Heart left ventricle (tissue), 16 donors: Measurements from ENCODE around the gene MRPL33. TPM values are rescaled to one million over a fixed set of nuclear protein-coding genes. Genes with fewer than 3 reads are reported as not detected.
"Not testable (repeated sequence)": the region's sequence is repeated elsewhere in the genome, so short reads cannot be mapped to it uniquely, and the experiment has no call there.

Experiments used
- ATAC-seq, 4 donors: fragments of 200-7000 bp; cut with Tn5 transposase; one replicate each; pipeline ENCODE4 v1.9.1; 2020 to 2022; ENCODE audit warnings: moderate library complexity in 4 of 4, mild to moderate bottlenecking in 3 of 4, moderate number of reproducible peaks in 1 of 4
- DNase-seq, 5 donors: peaks; one replicate each; pipeline ENCODE4 v3.0.0-alpha.2; 2020
- H3K27ac ChIP-seq, 12 donors: fragments of 200-600 bp; sonication (generic) in 4 of 12; one replicate each; pipeline versions ENCODE4 v1.5.0 to v1.8.0; 2016 to 2022; ENCODE audit warnings: mild to moderate bottlenecking in 2 of 12
- H3K27me3 ChIP-seq, 9 donors: fragments of 200-600 bp; sonication (generic) in 2 of 9; one replicate each; pipeline versions ENCODE4 v1.5.1 to v1.8.0; 2016 to 2022; ENCODE audit warnings: mild to moderate bottlenecking in 3 of 9
- H3K36me3 ChIP-seq, 9 donors: fragments of 200-600 bp; sonication (generic) in 2 of 9; one replicate each; pipeline versions ENCODE4 v1.5.0 to v1.8.0; 2018 to 2022; ENCODE audit warnings: mild to moderate bottlenecking in 2 of 9
- H3K4me1 ChIP-seq, 12 donors: fragments of 200-600 bp; sonication (generic) in 4 of 12; one replicate each; pipeline versions ENCODE4 v1.5.0 to v1.8.0; 2016 to 2022; ENCODE audit warnings: mild to moderate bottlenecking in 3 of 12
- H3K4me3 ChIP-seq, 12 donors: fragments of 200-600 bp; sonication (generic) in 4 of 12; one replicate each; pipeline versions ENCODE4 v1.5.0 to v1.8.0; 2017 to 2022; ENCODE audit warnings: mild to moderate bottlenecking in 9 of 12, moderate library complexity in 4 of 12
- H3K9me3 ChIP-seq, 12 donors: fragments of 200-600 bp; sonication (generic) in 4 of 12; one replicate each; pipeline versions ENCODE4 v1.5.0 to v1.8.0; 2016 to 2022; ENCODE audit warnings: mild to moderate bottlenecking in 1 of 12
- CTCF ChIP-seq, 12 donors: fragments of 200-600 bp; sonication (generic) in 4 of 12; IDR thresholded peaks; one replicate each; pipeline versions ENCODE4 v1.5.0 to v1.8.0; 2018 to 2022; ENCODE audit warnings: antibody characterized with exemption in 12 of 12, mild to moderate bottlenecking in 5 of 12
- POLR2A ChIP-seq, 2 donors: fragments of 450-650 bp; IDR thresholded peaks; one replicate each; pipeline ENCODE4 v1.6.1; 2017; ENCODE audit warnings: antibody characterized with exemption in 2 of 2, mild to moderate bottlenecking in 2 of 2, moderate library complexity in 2 of 2
- WGBS, 4 donors: extraction: QIAGEN DNeasy Blood & Tissue Kit in 2 of 4; methylation state at CpG; one replicate each; pipeline versions ENCODE4 v1.1.5 to v1.1.7; 2013 to 2018; 5-methylcytosine and 5-hydroxymethylcytosine counted together
- intact Hi-C, 10 donors: fragments of 100-400 bp; cut with DNase I; formaldehyde crosslinking; loops; one replicate each; pipeline versions ENCODE4 v1.11.1 to v1.14.2; 2022
- polyA plus RNA-seq, 2 donors: library from polyadenylated mRNA; stranded (reverse); fragments of 200-250 nt; gene quantifications; one replicate each; pipeline ENCODE4 v1.2.3, GENCODE V29; 2013
- total RNA-seq, 9 donors: library from RNA; depleted of rRNA in 2 of 9; stranded (reverse); fragments of >200 nt in 2 of 9; fragmentation: NEBNext Ultra II Directional in 3 of 9; extraction: Animal tissue kit (Norgen Biotek cat#: 25700) in 3 of 9; gene quantifications; one replicate each; pipeline versions ENCODE4 v1.1.0 to v1.2.4, GENCODE V29; 2016 to 2023
- donor health status: ischemic (EF 13 %, LVEDD 7.1; RV severe dilation, severe dysfunction).
- donor health status: healthy with polysubstance abuse.
- donor health status: DM: no; HTN: yes; CAD: no.
- donor health status: DM: no; HTN: no; CAD: no.
- donor health status: ischemic (EF 25% LVEDD 6.9; RV normal size, moderate dysfunction).
- donor health status: ischemic (EF 25% LVEDD 5.7; RV mildly dilated, moderate dysfunction).
- donor health status: healthy.
- donor health status: DM: yes; HTN: yes; CAD: no.
- donor health status: ischemic (EF 35%, LVEDD 5.7; RV mildly dilated, moderate dysfunction).
- donor health status: nonischemic (EF 11% LVEDD 7.7; RV severe dilation, severe dysfunction).
- donor health status: DM: yes; HTN: yes; CAD: no.
- donor health status: PGD.
- donor health status: ischemic (EF 29% LVEDD 5.4; RV normal size, mild dysfunction).
- donor health status: nonischemic (EF 23%, LVEDD 6.1; RV moderate dilation, normal function).

Gene MRPL33
- total and polyA plus RNA-seq, 11 donors: 163 to 901 (median 305) TPM

- Histone ChIP-seq H3K4me1 (peaks cover 0 to 11% (median 0%) of the 10 kb centered on the region in 12 donors), H3K4me3 (no peak overlapping the region), H3K27me3 (no peaks in the 10 kb centered on the region), H3K27ac (no peak overlapping the region), H3K36me3 (no peaks in the 10 kb centered on the region), H3K9me3 (peaks cover 0 to 10% (median 0%) of the 10 kb centered on the region in 12 donors)
- peak in 3 of 4 donors; percentile 84 to 88 (median 85) for ATAC-seq
- 65 to 74% (median 67%) methylated on average over 6 of the region's 6 CpGs for WGBS, 4 donors
- no peak for DNase-seq
- no peak for TF ChIP-seq CTCF (IDR thresholded peaks at IDR 0.05)
- TF ChIP-seq POLR2A (IDR thresholded peaks at IDR 0.05): no peak
- intact Hi-C loops: loop anchor here in 2 of 10 donors (5.0 to 10.0 kb wide), 2 partner anchors 367 to 484 kb away; no protein-coding TSS in a partner anchor
These were observed 23.6 kb upstream of the MRPL33 start for GRCh38 chr2:27747827-27748352.

- H3K27ac ChIP-seq, ATAC-seq, DNase-seq, H3K27me3 ChIP-seq, H3K4me3 ChIP-seq, H3K36me3 ChIP-seq: not testable (repeated sequence)
- 77 to 93% (median 89%) methylated on average over 2 of the region's 2 CpGs for WGBS, 4 donors
- intact Hi-C loops: loop anchor here in 2 of 10 donors (5.0 to 10.0 kb wide), 2 partner anchors 366 to 483 kb away; no protein-coding TSS in a partner anchor
- H3K4me1 ChIP-seq: peaks cover 0 to 13% (median 0%) of the 10 kb centered on the region in 12 donors
- peaks cover 0 to 10% (median 0%) of the 10 kb centered on the region in 12 donors for H3K9me3 ChIP-seq
These were observed 22.5 kb upstream of the MRPL33 start for GRCh38 chr2:27748803-27749554.

GRCh38 chr2:27751377-27751776 is 20.1 kb upstream of the MRPL33 start:
- Histone ChIP-seq H3K27ac (no peak overlapping the region), H3K27me3 (no peaks in the 10 kb centered on the region), H3K36me3 (no peaks in the 10 kb centered on the region), H3K9me3 (peaks cover 0 to 10% (median 0%) of the 10 kb centered on the region in 12 donors), H3K4me3 (no peak overlapping the region), H3K4me1 (peaks cover 0 to 18% (median 0%) of the 10 kb centered on the region in 12 donors)
- TF ChIP-seq POLR2A (IDR thresholded peaks at IDR 0.05): no peak
- no peak for TF ChIP-seq CTCF (IDR thresholded peaks at IDR 0.05)
- DNase-seq: no peak
- no peak for ATAC-seq
- 69 to 97% (median 84%) methylated on average over 6 of the region's 6 CpGs for WGBS, 4 donors
- intact Hi-C loops: loop anchor here in 8 of 10 donors (5.0 to 10.0 kb wide), 5 partner anchors 71 to 703 kb away; partner anchors contain the start of gene FOSL2 (in 2 of the 8)

- ATAC-seq: no peak
These were observed 18.8 kb upstream of the MRPL33 start for GRCh38 chr2:27752551-27753237.

More at GRCh38 chr2:27752551-27753237, 18.8 kb upstream of the MRPL33 start:
- no peak for DNase-seq
- no peak overlapping the region for H3K4me3 ChIP-seq
- TF ChIP-seq CTCF (IDR thresholded peaks at IDR 0.05): no peak
- no peak for TF ChIP-seq POLR2A (IDR thresholded peaks at IDR 0.05)
- no peaks in the 10 kb centered on the region for H3K36me3 ChIP-seq
- peaks cover 0 to 10% (median 0%) of the 10 kb centered on the region in 12 donors for H3K9me3 ChIP-seq
- H3K4me1 ChIP-seq: peaks cover 0 to 28% (median 3%) of the 10 kb centered on the region in 12 donors
- H3K27me3 ChIP-seq: no peaks in the 10 kb centered on the region
- 69 to 79% (median 77%) methylated on average over 15 to 16 of the region's 16 CpGs for WGBS, 4 donors
- intact Hi-C loops: loop anchor here in 8 of 10 donors (5.0 to 10.0 kb wide), 5 partner anchors 70 to 702 kb away; partner anchors contain the start of gene FOSL2 (in 2 of the 8)
- H3K27ac ChIP-seq: no peak overlapping the region
